ENCODE data around the gene TOM1L2. TPM values are rescaled to one million over a fixed set of nuclear protein-coding genes. Genes with fewer than 3 reads are reported as not detected.
A peak's percentile ranks its signal among the peaks of the same experiment; 100 is the strongest.

Gene TOM1L2
- total RNA-seq, 1 experiment from 2014 or later: 24.1 TPM

GRCh38 chr17:17837966-17838962, 133.9 kb downstream of the TOM1L2 start:
- no peaks in the 10 kb centered on the region for H3K27me3 ChIP-seq (ENCODE audit: insufficient read depth, low read length)
- H2AFZ ChIP-seq (ENCODE audit: low read depth, low read length, poor library complexity, severe bottlenecking): no peak overlapping the region
- no peaks in the 10 kb centered on the region for H3K9me2 ChIP-seq (ENCODE audit: insufficient read depth)
- peak overlapping the region; percentile 99 for H3K9ac ChIP-seq (ENCODE audit: low read length)
- ChIA-PET RAD21 (ENCODE audit: low non-redundant PET in 1 of 2, low total read pairs in 2 of 2, uncharacterized antibody in 2 of 2, unreplicated experiment in 2 of 2) (interaction anchor here in 1 of 2 experiments (0.6 kb wide), 2 partner anchors 17 to 162 kb away, joined by 3 to 8 read pairs; no protein-coding TSS in a partner anchor), POLR2A (interaction anchor here (0.8 to 4.2 kb wide), 14 partner anchors 8 to 163 kb away, joined by 3 to 112 read pairs (median 6); partner anchors contain the start of genes DRC3 and TOM1L2), CTCF (interaction anchor here (1.2 to 2.0 kb wide), 6 partner anchors 10 to 156 kb away, joined by 3 to 7 read pairs (median 4); no protein-coding TSS in a partner anchor)
- H3K36me3 ChIP-seq (ENCODE audit: control insufficient read depth in 1 of 2, insufficient read depth in 2 of 2, low read length in 2 of 2): peaks cover 0 to 20% of the 10 kb centered on the region in 2 experiments; a peak in 1 of 4 replicates
- H3K4me1 ChIP-seq (ENCODE audit: control insufficient read depth in 1 of 2, insufficient read depth in 2 of 2, low read length in 2 of 2): peaks cover 68 to 85% of the 10 kb centered on the region in 2 experiments
- TF ChIP-seq CBX3 (IDR thresholded peaks at IDR 0.05; ENCODE audit: low read depth) (peak; percentile 62; the same call in 1 of the 2 replicates), EZH2 (IDR thresholded peaks at IDR 0.05) (no peak), CTCF (IDR thresholded peaks at IDR 0.05 in 2 of 3, conservative IDR thresholded peaks at IDR 0.05 in 1 of 3; ENCODE audit: borderline replicate concordance in 1 of 3, insufficient read depth in 1 of 3, low read depth in 2 of 3, low read length in 2 of 3) (no peak), POLR2AphosphoS5 (IDR thresholded peaks at IDR 0.05; ENCODE audit: low read depth, low read length) (peak; percentile 82), ZBTB33 (IDR thresholded peaks at IDR 0.05; ENCODE audit: extremely low read depth, insufficient replicate concordance, low read length) (no peak), EZH2phosphoT487 (IDR thresholded peaks at IDR 0.05; ENCODE audit: borderline replicate concordance) (no peak), ELF1 (IDR thresholded peaks at IDR 0.05; ENCODE audit: borderline replicate concordance, low read depth) (no peak; the same call in 1 of the 2 replicates), SP1 (IDR thresholded peaks at IDR 0.05; ENCODE audit: low read depth) (peak; percentile 75), CEBPB (IDR thresholded peaks at IDR 0.05; ENCODE audit: low read depth) (no peak), TCF7L2 (IDR thresholded peaks at IDR 0.05; ENCODE audit: borderline replicate concordance, extremely low read depth, insufficient read depth, insufficient read length) (peak; percentile 26), EGR1 (IDR thresholded peaks at IDR 0.05; ENCODE audit: low read depth) (peak; percentile 44; the same call in 1 of the 2 replicates), REST (IDR thresholded peaks at IDR 0.05; ENCODE audit: low read depth) (no peak), SRF (IDR thresholded peaks at IDR 0.05; ENCODE audit: low read depth) (no peak), ZFX (IDR thresholded peaks at IDR 0.05) (no peak), MAX (IDR thresholded peaks at IDR 0.05) (peak; percentile 51; the same call in 1 of the 2 replicates), SIN3A (IDR thresholded peaks at IDR 0.05; ENCODE audit: low read depth) (0 out of 2 replicates have a peak, but pooled peaks have one; percentile 21), FOSL1 (IDR thresholded peaks at IDR 0.05; ENCODE audit: low read depth) (no peak)
- peak overlapping the region; percentile 98 for H3K27ac ChIP-seq (ENCODE audit: low read depth, low read length)
- intact Hi-C loops (cut with micrococcal nuclease): loop anchor here (10.0 kb wide), 1 partner anchor 153 kb away; the partner anchor contains the start of gene RAI1
- no peaks in the 10 kb centered on the region for H3K9me3 ChIP-seq (ENCODE audit: control insufficient read depth in 1 of 2, insufficient read depth in 1 of 2, low read depth in 1 of 2, low read length in 2 of 2)
- peaks cover 45% of the 10 kb centered on the region for H3K79me2 ChIP-seq (ENCODE audit: insufficient read depth, low read length)
- BruUV-seq (replicated peaks): no TSS peak
- peak overlapping the region; percentile 78 to 84 for H3K4me3 ChIP-seq (replicated peaks in 1 of 2; ENCODE audit: low read depth in 1 of 2, low read length in 2 of 2)
- H4K20me1 ChIP-seq (ENCODE audit: insufficient read depth): no peaks in the 10 kb centered on the region
- ATAC-seq (peak; percentile 5; the same call in 1 of the 2 replicates), DNase-seq (ENCODE audit: low read depth, low spot score) (peak; percentile 75)
- peak overlapping the region; percentile 88 for H3K4me2 ChIP-seq (ENCODE audit: low read length)
